Keratinocyte (primary cell): ENCODE results near the gene TNFRSF25. TPM values are rescaled to one million over a fixed set of nuclear protein-coding genes. Genes with fewer than 3 reads are reported as not detected.
A peak's percentile ranks its signal among the peaks of the same experiment; 100 is the strongest.
"Not testable (repeated sequence)": the region's sequence is repeated elsewhere in the genome, so short reads cannot be mapped to it uniquely, and the experiment has no call there.

ENCODE experiments used
- DNase-seq: peaks from one replicate; pipeline ENCODE4 v3.0.0-alpha.2; 2011; ENCODE audit warnings: low read depth, missing footprints, low spot score
- FAIRE-seq: peaks from 2 replicates; lab custom pipeline; 2011; peaks lifted over from hg19 to GRCh38; lab: Jason Lieb, UNC
- H2AFZ ChIP-seq: 2 replicates; pipeline ENCODE4 v1.6.0; 2012; ENCODE audit warnings: low read length, control low read depth, inconsistent platforms; ENCODE audit not compliant: control insufficient read depth
- H3K27ac ChIP-seq: 2 replicates; pipeline ENCODE4 v1.5.1; 2011; ENCODE audit warnings: low read length; ENCODE audit not compliant: control insufficient read depth, insufficient read depth
- H3K27me3 ChIP-seq: 3 replicates; pipeline ENCODE4 v1.6.0; 2011; ENCODE audit warnings: low read length; ENCODE audit not compliant: control insufficient read depth, insufficient read depth; ENCODE audit errors: extremely low read depth
- H3K36me3 ChIP-seq, 2 experiments: 2 replicates in 1 of 2; 3 replicates in 1 of 2; pipeline ENCODE4 v1.5.1; 2011; ENCODE audit warnings: low read length in 2 of 2, mild to moderate bottlenecking in 1 of 2; ENCODE audit not compliant: control insufficient read depth in 2 of 2, insufficient read depth in 2 of 2; ENCODE audit errors: extremely low read depth in 1 of 2
- H3K4me1 ChIP-seq: 3 replicates; pipeline ENCODE4 v1.5.1; 2011; ENCODE audit warnings: low read length; ENCODE audit not compliant: control insufficient read depth, insufficient read depth; ENCODE audit errors: extremely low read depth
- H3K4me2 ChIP-seq: 3 replicates; pipeline ENCODE4 v1.6.0; 2011; ENCODE audit warnings: low read depth, low read length; ENCODE audit not compliant: control insufficient read depth, insufficient read depth; ENCODE audit errors: extremely low read depth
- H3K4me3 ChIP-seq, 3 experiments: fragments of 200-600 bp in 1 of 3; sonication (generic) in 1 of 3; 2 replicates in 2 of 3; 3 replicates in 1 of 3; pipeline ENCODE4 v1.5.1; 2011 to 2016; ENCODE audit warnings: low read length in 3 of 3, mild to moderate bottlenecking in 3 of 3, control low read depth in 2 of 3, inconsistent platforms in 1 of 3, low read depth in 1 of 3, mixed read lengths in 1 of 3, mixed run types in 1 of 3, moderate library complexity in 1 of 3; ENCODE audit not compliant: control insufficient read depth in 2 of 3, insufficient read depth in 2 of 3; ENCODE audit errors: extremely low read depth in 1 of 3
- H3K79me2 ChIP-seq: 2 replicates; pipeline ENCODE4 v1.6.0; 2012; ENCODE audit warnings: low read length; ENCODE audit not compliant: control insufficient read depth, insufficient read depth
- H3K9ac ChIP-seq: 3 replicates; pipeline ENCODE4 v1.6.0; 2011; ENCODE audit warnings: low read length; ENCODE audit not compliant: control insufficient read depth, insufficient read depth; ENCODE audit errors: extremely low read depth
- H3K9me1 ChIP-seq: 3 replicates; pipeline ENCODE4 v1.6.0; 2011; ENCODE audit warnings: low read length; ENCODE audit not compliant: control insufficient read depth, insufficient read depth; ENCODE audit errors: extremely low read depth
- H3K9me3 ChIP-seq: 2 replicates; pipeline ENCODE4 v1.5.1; 2012; ENCODE audit warnings: low read depth, low read length; ENCODE audit not compliant: control insufficient read depth
- H4K20me1 ChIP-seq: 3 replicates; pipeline ENCODE4 v1.6.0; 2011; ENCODE audit warnings: low read length; ENCODE audit not compliant: control insufficient read depth, insufficient read depth; ENCODE audit errors: extremely low read depth
- CTCF ChIP-seq, 3 experiments: IDR thresholded peaks in 1 of 3; conservative IDR thresholded peaks in 1 of 3; optimal IDR thresholded peaks in 1 of 3; 2 replicates in 2 of 3; 3 replicates in 1 of 3; pipeline versions ENCODE3 to v1.5.1; 2011; ENCODE audit warnings: low read length in 3 of 3, mild to moderate bottlenecking in 3 of 3, moderate library complexity in 2 of 3, control low read depth in 1 of 3, inconsistent platforms in 1 of 3; ENCODE audit not compliant: insufficient read depth in 2 of 3; ENCODE audit errors: extremely low read depth in 1 of 3
- EZH2 ChIP-seq: IDR thresholded peaks from one replicate; pipeline ENCODE4 v1.6.1; 2012; ENCODE audit warnings: inconsistent platforms, mild to moderate bottlenecking, low read length, moderate library complexity
- dilution Hi-C: fragments of 300-500 bp; cut with MboI; formaldehyde crosslinking; loops from one replicate; pipeline ENCODE4 v1.7.0; 2020; ENCODE audit warnings: low sequenced_read_pairs; ENCODE audit not compliant: extremely low pct_ligation_motif_present
- polyA plus RNA-seq, 5 experiments: library from polyadenylated mRNA; depleted of rRNA in 3 of 5; stranded (reverse) in 3 of 5; stranded (forward) in 1 of 5; unstranded in 1 of 5; fragments of >200 nt; gene quantifications; 1 replicate in 1 of 5; 2 replicates in 3 of 5; 3 replicates in 1 of 5; pipeline versions ENCODE4 v1.2.1 to v1.2.3, GENCODE V29; 2011 to 2012; ENCODE audit warnings: missing spikeins in 2 of 5, low read depth in 1 of 5, low replicate concordance in 1 of 5

The TNFRSF25 gene
- polyA plus RNA-seq, 1 donor (not counting 4 experiments of a cell fraction or from before 2014, with no cell fraction given): 12.4 TPM

- H3K36me3 ChIP-seq, dilution Hi-C loops, DNase-seq, H3K4me2 ChIP-seq, H3K9me3 ChIP-seq, H3K9me1 ChIP-seq, H2AFZ ChIP-seq, H4K20me1 ChIP-seq, H3K9ac ChIP-seq, FAIRE-seq, H3K27me3 ChIP-seq, H3K79me2 ChIP-seq, H3K27ac ChIP-seq, H3K4me3 ChIP-seq, H3K4me1 ChIP-seq: not testable (repeated sequence)
- peak; percentile 24 to 75 (median 30) for TF ChIP-seq CTCF (optimal IDR thresholded peaks at IDR 0.05 in 1 of 3, IDR thresholded peaks at IDR 0.05 in 1 of 3, conservative IDR thresholded peaks at IDR 0.05 in 1 of 3; ENCODE audit: extremely low read depth in 1 of 3, insufficient read depth in 2 of 3, low read length in 3 of 3)
Observed at GRCh38 chr1:6437012-6437700, 28.8 kb downstream of the TNFRSF25 start.

- H3K79me2 ChIP-seq, FAIRE-seq, dilution Hi-C loops: not testable (repeated sequence)
Observed at GRCh38 chr1:6436277-6436676, 29.7 kb downstream of the TNFRSF25 start.

GRCh38 chr1:6435547-6435946 lies 30.4 kb downstream of the TNFRSF25 start:
- H3K4me2 ChIP-seq: no peak overlapping the region
- FAIRE-seq: no peak

More at GRCh38 chr1:6436277-6436676, 29.7 kb downstream of the TNFRSF25 start:
- not testable (repeated sequence) for H2AFZ ChIP-seq, H3K4me3 ChIP-seq, H3K27ac ChIP-seq, H3K4me1 ChIP-seq, H3K9ac ChIP-seq, H4K20me1 ChIP-seq, H3K9me1 ChIP-seq, H3K4me2 ChIP-seq, DNase-seq, H3K36me3 ChIP-seq, H3K27me3 ChIP-seq, H3K9me3 ChIP-seq

More at GRCh38 chr1:6435547-6435946, 30.4 kb downstream of the TNFRSF25 start:
- dilution Hi-C loops: no loop called here
- Histone ChIP-seq H3K9me1 (no peaks in the 10 kb centered on the region), H4K20me1 (no peaks in the 10 kb centered on the region), H3K79me2 (no peaks in the 10 kb centered on the region), H2AFZ (no peak overlapping the region), H3K4me3 (no peak overlapping the region), H3K9me3 (no peaks in the 10 kb centered on the region), H3K36me3 (no peaks in the 10 kb centered on the region), H3K4me1 (no peaks in the 10 kb centered on the region), H3K27me3 (peaks cover 8% of the 10 kb centered on the region), H3K27ac (no peak overlapping the region), H3K9ac (no peak overlapping the region)
- TF ChIP-seq CTCF (optimal IDR thresholded peaks at IDR 0.05 in 1 of 3, IDR thresholded peaks at IDR 0.05 in 1 of 3, conservative IDR thresholded peaks at IDR 0.05 in 1 of 3; ENCODE audit: extremely low read depth in 1 of 3, insufficient read depth in 2 of 3, low read length in 3 of 3): no peak
- no peak for TF ChIP-seq EZH2
- no peak for DNase-seq
